Gastroesophageal sphincter (tissue), 4 donors: Measurements from ENCODE around the gene HCAR2. TPM values are rescaled to one million over a fixed set of nuclear protein-coding genes. Genes with fewer than 3 reads are reported as not detected.
A peak's percentile ranks its signal among the peaks of the same experiment; 100 is the strongest.

Source experiments
- ATAC-seq: fragments of 150-250 bp; one replicate; pipeline ENCODE4 v1.9.1; 2016; ENCODE audit warnings: mild to moderate bottlenecking, moderate library complexity
- H3K27ac ChIP-seq, 4 donors: fragments of 200-600 bp; sonication (generic) in 3 of 4; 1 replicate in 3 of 4; 2 replicates in 1 of 4; pipeline ENCODE4 v1.5.1; 2016 to 2019
- H3K27me3 ChIP-seq: fragments of 200-600 bp; sonication (generic); one replicate; pipeline ENCODE4 v1.5.1; 2019
- H3K36me3 ChIP-seq, 2 donors: fragments of 200-600 bp; sonication (generic); one replicate each; pipeline ENCODE4 v1.5.1; 2019; ENCODE audit warnings: control low read depth in 1 of 2
- H3K4me1 ChIP-seq, 3 donors: fragments of 200-600 bp; sonication (generic); 1 replicate in 2 of 3; 2 replicates in 1 of 3; pipeline ENCODE4 v1.5.1; 2016 to 2019; ENCODE audit warnings: control low read depth in 2 of 3
- H3K4me3 ChIP-seq, 2 donors: fragments of 200-600 bp; sonication (generic); one replicate each; pipeline ENCODE4 v1.5.1; 2019; ENCODE audit warnings: mild to moderate bottlenecking in 1 of 2, moderate library complexity in 1 of 2
- H3K9me3 ChIP-seq, 3 donors: fragments of 200-600 bp; sonication (generic); one replicate each; pipeline ENCODE4 v1.5.1; 2017 to 2019; ENCODE audit warnings: control low read depth in 2 of 3
- CTCF ChIP-seq, 4 experiments: fragments of 200-600 bp in 2 of 4; fragments of 450-650 bp in 2 of 4; sonication (generic) in 1 of 4; IDR thresholded peaks; one replicate each; pipeline ENCODE4 v1.5.1; 2017 to 2019; ENCODE audit warnings: antibody characterized with exemption in 4 of 4, mild to moderate bottlenecking in 2 of 4, moderate library complexity in 2 of 4
- EP300 ChIP-seq: sonication (generic); formaldehyde crosslinking; IDR thresholded peaks from one replicate; pipeline ENCODE4 v1.6.1; 2017; ENCODE audit warnings: antibody characterized with exemption, mild to moderate bottlenecking
- POLR2A ChIP-seq, 2 donors: fragments of 450-650 bp; IDR thresholded peaks; one replicate each; pipeline ENCODE4 v1.6.1; 2017; ENCODE audit warnings: antibody characterized with exemption in 2 of 2, mild to moderate bottlenecking in 2 of 2, moderate library complexity in 1 of 2
- POLR2AphosphoS5 ChIP-seq: sonication (generic); formaldehyde crosslinking; IDR thresholded peaks from one replicate; pipeline ENCODE4 v1.6.1; 2017; ENCODE audit warnings: antibody characterized with exemption
- WGBS, 2 donors: methylation state at CpG; one replicate each; pipeline ENCODE4 v1.1.5; 2018; ENCODE audit warnings: low coverage in 1 of 2; 5-methylcytosine and 5-hydroxymethylcytosine counted together
- total RNA-seq, 4 donors: library from RNA; depleted of rRNA; stranded (reverse); fragments of >200 nt; gene quantifications; one replicate each; pipeline ENCODE4 v1.1.0, GENCODE V29; 2016

Gene HCAR2
- total RNA-seq, 4 donors from 2014 or later = 0.54 to 3.4 TPM; not detected in 2

GRCh38 chr12:122730215-122731014 is 27.3 kb upstream of the HCAR2 start, which contains the start of gene HCAR1:
HCAR1 (minus strand) TSS chr12:122730844; CDS start chr12:122730339, 505 bp downstream.
- no peak within 1 kb of the TSS for H3K27ac ChIP-seq

GRCh38 chr12:122729583-122730214 is 26.5 kb upstream of the HCAR2 start:
- no peak for TF ChIP-seq EP300
- no peak for TF ChIP-seq CTCF (IDR thresholded peaks at IDR 0.05)
- no peak for TF ChIP-seq POLR2A (IDR thresholded peaks at IDR 0.05)
- TF ChIP-seq POLR2AphosphoS5 = no peak

More at GRCh38 chr12:122730215-122731014, 27.3 kb upstream of the HCAR2 start, which contains the start of gene HCAR1:
- ATAC-seq = no peak
- WGBS, 2 donors = 48 to 67% methylated on average over 5 to 6 of the region's 32 CpGs
- TF ChIP-seq POLR2A (IDR thresholded peaks at IDR 0.05) = no peak
- TF ChIP-seq CTCF (IDR thresholded peaks at IDR 0.05) = no peak
- no peak for TF ChIP-seq POLR2AphosphoS5
- TF ChIP-seq EP300 = no peak
- Histone ChIP-seq H3K9me3 (no peaks in the 10 kb centered on the region), H3K27me3 (peaks cover 9% of the 10 kb centered on the region), H3K4me3 (peak within 1 kb of the TSS in 1 of 2 donors; percentile 37), H3K4me1 (no peaks in the 10 kb centered on the region), H3K36me3 (no peaks in the 10 kb centered on the region)

GRCh38 chr12:122726080-122726558 is 23.0 kb upstream of the HCAR2 start:
- no peak overlapping the region for H3K27ac ChIP-seq
- no peak overlapping the region for H3K4me3 ChIP-seq
- 63 to 76% methylated on average over 4 of the region's 5 CpGs for WGBS, 2 donors
- H3K4me1 ChIP-seq = no peaks in the 10 kb centered on the region
- ATAC-seq = no peak
- no peaks in the 10 kb centered on the region for H3K36me3 ChIP-seq
- no peaks in the 10 kb centered on the region for H3K9me3 ChIP-seq
- TF ChIP-seq EP300 (no peak), CTCF (IDR thresholded peaks at IDR 0.05) (no peak), POLR2AphosphoS5 (no peak), POLR2A (IDR thresholded peaks at IDR 0.05) (no peak)
- H3K27me3 ChIP-seq = peaks cover 9% of the 10 kb centered on the region

More at GRCh38 chr12:122729583-122730214, 26.5 kb upstream of the HCAR2 start:
- no peak for ATAC-seq
- Histone ChIP-seq H3K27me3 (peaks cover 9% of the 10 kb centered on the region), H3K27ac (no peak overlapping the region), H3K9me3 (no peaks in the 10 kb centered on the region), H3K4me3 (no peak overlapping the region), H3K36me3 (no peaks in the 10 kb centered on the region), H3K4me1 (no peaks in the 10 kb centered on the region)
- 92 to 96% methylated on average over 5 to 6 of the region's 27 CpGs for WGBS, 2 donors

- H3K36me3 ChIP-seq = no peaks in the 10 kb centered on the region
- ATAC-seq = no peak
- TF ChIP-seq POLR2A (IDR thresholded peaks at IDR 0.05) (no peak), POLR2AphosphoS5 (no peak), CTCF (IDR thresholded peaks at IDR 0.05) (no peak), EP300 (no peak)
- 76 to 80% methylated on average over 6 of the region's 6 CpGs for WGBS, 2 donors
- peaks cover 4% of the 10 kb centered on the region for H3K27me3 ChIP-seq
- H3K4me1 ChIP-seq = no peaks in the 10 kb centered on the region
- H3K4me3 ChIP-seq = no peak overlapping the region
- H3K27ac ChIP-seq = no peak overlapping the region
- H3K9me3 ChIP-seq = no peaks in the 10 kb centered on the region
These were observed 22.4 kb upstream of the HCAR2 start for GRCh38 chr12:122725452-122726079.
